Stimulated activated memory B cell treated with anti-CD40 and anti-IgM and Interleukin-4, amounts not matched to agents 10 μg/mL and 1 μg/mL and 100 μg/mL, for 72 hours (primary cell): ENCODE measurements around the gene ZBTB16.

Source experiments
- ATAC-seq: fragments of 150-1000 bp; cut with Tn5 transposase; 2 replicates; pipeline ENCODE4 v1.10.0; 2021
- H3K27ac Mint-ChIP-seq: one replicate; pipeline ENCODE4 v1.8.0; 2022; ENCODE audit warnings: mild to moderate bottlenecking, mixed read lengths
- H3K27me3 Mint-ChIP-seq: one replicate; pipeline ENCODE4 v1.8.0; 2022; ENCODE audit warnings: mixed read lengths
- H3K36me3 Mint-ChIP-seq: one replicate; pipeline ENCODE4 v1.8.0; 2022; ENCODE audit warnings: mixed read lengths
- H3K4me1 Mint-ChIP-seq: one replicate; pipeline ENCODE4 v1.8.0; 2022; ENCODE audit warnings: mixed read lengths
- H3K4me3 Mint-ChIP-seq: one replicate; pipeline ENCODE4 v1.8.0; 2022; ENCODE audit warnings: mild to moderate bottlenecking, moderate library complexity, mixed read lengths
- H3K9me3 Mint-ChIP-seq: one replicate; pipeline ENCODE4 v1.8.0; 2022; ENCODE audit warnings: mixed read lengths

Gene ZBTB16

GRCh38 chr11:114068327-114068726 is 8.8 kb downstream of the ZBTB16 start:
- H3K4me1 Mint-ChIP-seq = no peaks in the 10 kb centered on the region
- H3K36me3 Mint-ChIP-seq = no peaks in the 10 kb centered on the region
- H3K27ac Mint-ChIP-seq = no peak overlapping the region
- H3K4me3 Mint-ChIP-seq = no peak overlapping the region
- ATAC-seq = no peak
- H3K9me3 Mint-ChIP-seq = no peaks in the 10 kb centered on the region
- H3K27me3 Mint-ChIP-seq = peaks cover 8% of the 10 kb centered on the region

- Mint-ChIP-seq H3K4me1 (no peaks in the 10 kb centered on the region), H3K4me3 (no peak overlapping the region), H3K27ac (no peak overlapping the region)
Measured at GRCh38 chr11:114070464-114071139, 11.1 kb downstream of the ZBTB16 start.

GRCh38 chr11:114073007-114073827 is 13.7 kb downstream of the ZBTB16 start:
- Mint-ChIP-seq H3K27me3 (peaks cover 44% of the 10 kb centered on the region), H3K4me3 (no peak overlapping the region), H3K9me3 (no peaks in the 10 kb centered on the region), H3K4me1 (peaks cover 16% of the 10 kb centered on the region), H3K36me3 (no peaks in the 10 kb centered on the region), H3K27ac (no peak overlapping the region)
- ATAC-seq = no peak

More at GRCh38 chr11:114070464-114071139, 11.1 kb downstream of the ZBTB16 start:
- H3K36me3 Mint-ChIP-seq = no peaks in the 10 kb centered on the region
- no peak for ATAC-seq
- H3K27me3 Mint-ChIP-seq = peaks cover 21% of the 10 kb centered on the region
- H3K9me3 Mint-ChIP-seq = no peaks in the 10 kb centered on the region

DNA sequence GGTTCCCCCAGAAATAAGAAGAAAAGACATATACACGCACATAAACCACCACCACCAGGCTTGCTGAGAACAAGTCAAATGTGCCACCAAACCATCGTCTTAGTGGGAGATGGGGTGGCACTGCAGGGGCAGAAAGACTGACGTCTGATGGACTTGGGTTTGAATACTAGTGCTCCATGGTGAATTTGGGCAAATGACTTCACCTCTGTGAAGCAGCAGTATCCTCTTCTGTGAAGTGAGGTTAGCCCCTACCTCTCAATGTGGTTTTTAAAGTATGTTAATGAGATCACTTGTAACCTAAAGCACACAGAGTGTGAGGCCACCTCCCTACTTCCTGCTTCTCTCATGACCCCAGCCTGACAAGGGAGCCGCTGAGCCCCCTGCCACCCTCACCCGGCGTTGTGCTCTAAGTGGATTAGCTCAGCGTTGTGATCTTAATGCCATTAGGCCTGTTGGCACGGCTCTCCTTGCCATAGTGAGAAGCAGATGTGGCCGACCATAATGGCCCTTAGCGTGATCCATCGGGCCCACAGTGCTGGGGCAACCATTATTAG is 14.4 kb downstream of the ZBTB16 start:
- Mint-ChIP-seq H3K27me3 (peaks cover 51% of the 10 kb centered on the region), H3K4me3 (no peak overlapping the region), H3K9me3 (no peaks in the 10 kb centered on the region), H3K36me3 (no peaks in the 10 kb centered on the region), H3K27ac (no peak overlapping the region), H3K4me1 (peaks cover 22% of the 10 kb centered on the region)
- ATAC-seq = no peak

GRCh38 chr11:114074546-114075343 is 15.2 kb downstream of the ZBTB16 start:
- Mint-ChIP-seq H3K27ac (no peak overlapping the region), H3K27me3 (peaks cover 59% of the 10 kb centered on the region), H3K4me3 (no peak overlapping the region), H3K4me1 (peaks cover 22% of the 10 kb centered on the region), H3K36me3 (no peaks in the 10 kb centered on the region), H3K9me3 (no peaks in the 10 kb centered on the region)
- no peak for ATAC-seq

DNA sequence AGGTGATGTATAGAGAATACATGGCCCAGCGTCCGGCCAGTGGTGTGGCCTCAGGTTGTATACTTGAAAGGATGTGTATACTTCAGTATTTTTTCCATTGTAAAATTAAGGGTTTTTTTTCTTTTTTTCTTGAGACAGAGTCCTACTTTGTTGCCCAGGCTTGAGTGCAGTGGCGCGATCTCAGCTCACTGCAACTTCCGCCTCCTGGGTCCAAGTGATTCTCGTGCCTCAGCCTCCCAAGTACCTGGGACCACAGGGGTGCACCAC is 15.8 kb downstream of the ZBTB16 start:
- Mint-ChIP-seq H3K27me3 (peaks cover 59% of the 10 kb centered on the region), H3K4me3 (no peak overlapping the region), H3K4me1 (peaks cover 26% of the 10 kb centered on the region), H3K27ac (no peak overlapping the region), H3K36me3 (no peaks in the 10 kb centered on the region), H3K9me3 (no peaks in the 10 kb centered on the region)
- no peak for ATAC-seq

DNA sequence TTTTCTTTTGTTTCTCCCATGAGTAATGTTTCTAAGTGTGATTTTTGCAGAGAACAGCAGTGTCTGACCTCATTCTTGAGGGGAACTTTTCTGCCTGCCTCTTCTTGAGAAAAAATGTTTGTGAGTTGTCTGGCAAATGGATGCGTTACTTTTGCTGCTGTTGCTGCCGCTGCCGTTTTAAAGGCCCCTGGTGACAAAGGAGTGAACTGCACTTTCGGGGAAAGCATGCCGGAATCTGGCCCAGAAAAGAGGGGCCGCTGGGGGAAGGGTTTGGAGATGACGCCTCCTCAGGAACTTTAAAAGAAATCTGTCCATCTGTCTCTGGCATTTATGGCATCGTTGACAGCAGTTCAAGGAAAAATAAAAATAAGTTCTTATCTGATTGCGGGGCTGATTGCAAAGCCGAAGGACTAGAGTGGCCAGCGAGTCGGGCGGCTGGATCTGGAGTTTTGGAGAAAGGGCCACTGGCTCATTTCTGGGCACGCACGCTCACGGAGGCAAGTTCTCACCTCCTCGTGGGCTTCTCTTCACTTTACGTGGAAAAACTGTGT is 16.5 kb downstream of the ZBTB16 start:
- Mint-ChIP-seq H3K4me3 (no peak overlapping the region), H3K9me3 (no peaks in the 10 kb centered on the region), H3K4me1 (peaks cover 32% of the 10 kb centered on the region), H3K36me3 (no peaks in the 10 kb centered on the region), H3K27ac (no peak overlapping the region), H3K27me3 (peaks cover 59% of the 10 kb centered on the region)
- no peak for ATAC-seq

- no peaks in the 10 kb centered on the region for H3K36me3 Mint-ChIP-seq
- H3K4me1 Mint-ChIP-seq = peaks cover 32% of the 10 kb centered on the region
- no peak for ATAC-seq
- H3K27me3 Mint-ChIP-seq = peaks cover 67% of the 10 kb centered on the region
- no peaks in the 10 kb centered on the region for H3K9me3 Mint-ChIP-seq
- no peak overlapping the region for H3K27ac Mint-ChIP-seq
- H3K4me3 Mint-ChIP-seq = no peak overlapping the region
Measured at GRCh38 chr11:114076921-114077331, 17.4 kb downstream of the ZBTB16 start.

DNA sequence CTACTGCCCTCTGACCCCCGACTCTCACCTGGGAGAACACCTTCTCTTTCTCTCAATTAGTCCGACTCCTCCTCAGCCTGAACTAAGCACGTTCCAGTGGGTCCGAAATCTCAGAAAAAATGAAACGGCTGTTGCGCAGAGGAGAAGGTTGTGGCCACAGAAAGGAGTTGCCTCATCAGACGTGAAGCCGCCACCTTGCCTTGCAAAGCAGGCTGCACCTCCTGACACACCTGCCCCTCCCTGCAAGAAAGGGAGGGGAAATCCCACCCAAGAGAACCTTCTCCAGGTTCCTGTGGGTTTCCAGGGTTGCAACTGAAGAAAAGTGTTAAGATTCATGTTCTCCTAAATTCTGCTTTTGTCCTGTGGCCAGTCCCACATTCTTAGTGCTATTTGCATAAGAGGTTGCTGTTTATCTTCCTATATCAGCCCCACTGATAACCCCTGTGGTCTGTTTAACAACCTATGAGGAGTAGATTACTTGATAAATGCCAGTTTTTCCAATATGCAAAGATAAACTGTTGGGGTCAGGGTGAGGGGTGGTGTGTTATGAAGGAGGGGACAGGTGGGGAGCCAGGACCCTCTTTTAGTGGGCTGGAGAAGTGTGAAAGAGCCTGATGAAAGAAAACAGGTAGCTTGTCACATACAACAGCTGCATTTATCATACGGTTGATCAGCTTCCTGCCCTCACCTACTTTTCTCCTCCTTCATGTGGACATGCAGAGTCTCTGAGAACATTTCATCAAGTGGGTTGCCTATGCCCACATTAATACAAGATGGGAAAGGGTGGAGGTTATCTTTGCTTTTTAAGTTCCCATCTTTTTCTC is 18.2 kb downstream of the ZBTB16 start:
- H3K27ac Mint-ChIP-seq = no peak overlapping the region
- H3K4me3 Mint-ChIP-seq = peak overlapping the region; percentile 14
- ATAC-seq = no peak
- no peaks in the 10 kb centered on the region for H3K9me3 Mint-ChIP-seq
- H3K4me1 Mint-ChIP-seq = peaks cover 32% of the 10 kb centered on the region
- H3K27me3 Mint-ChIP-seq = peaks cover 67% of the 10 kb centered on the region
- H3K36me3 Mint-ChIP-seq = no peaks in the 10 kb centered on the region

GRCh38 chr11:114078423-114078822 is 18.9 kb downstream of the ZBTB16 start:
- Mint-ChIP-seq H3K4me1 (peaks cover 35% of the 10 kb centered on the region), H3K27ac (no peak overlapping the region), H3K36me3 (no peaks in the 10 kb centered on the region), H3K27me3 (peaks cover 75% of the 10 kb centered on the region), H3K9me3 (no peaks in the 10 kb centered on the region), H3K4me3 (no peak overlapping the region)
- no peak for ATAC-seq

DNA sequence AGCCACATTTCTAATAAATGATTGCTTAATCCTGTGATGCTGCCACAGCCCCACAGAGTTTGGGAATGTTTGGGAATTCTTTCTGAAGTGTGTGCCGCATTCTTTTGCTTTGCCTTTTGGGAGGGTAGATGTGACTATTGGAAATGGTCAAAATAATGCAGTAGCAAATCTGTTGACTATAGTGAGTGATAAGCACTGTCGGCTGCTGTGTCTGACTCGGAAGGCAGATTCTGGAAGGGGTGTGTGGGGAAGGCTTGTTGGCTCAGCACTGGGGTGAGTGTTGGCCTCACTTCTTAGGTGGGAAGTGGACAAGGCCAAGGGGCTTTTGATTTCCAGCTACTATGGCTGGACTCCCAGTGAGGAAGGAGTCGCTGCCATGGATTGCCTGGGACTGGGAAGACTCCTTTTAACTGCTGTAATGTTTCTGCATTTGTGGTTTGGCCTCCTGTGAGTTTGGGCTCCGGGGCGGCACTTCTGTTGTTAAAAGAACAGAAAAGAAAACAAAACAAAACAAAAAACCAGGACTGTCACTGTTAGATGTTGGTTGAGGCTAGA is 20.1 kb downstream of the ZBTB16 start:
- Mint-ChIP-seq H3K4me1 (peaks cover 41% of the 10 kb centered on the region), H3K27ac (no peak overlapping the region), H3K36me3 (no peaks in the 10 kb centered on the region), H3K9me3 (no peaks in the 10 kb centered on the region), H3K27me3 (peaks cover 84% of the 10 kb centered on the region), H3K4me3 (no peak overlapping the region)
- ATAC-seq = no peak

- Mint-ChIP-seq H3K36me3 (no peaks in the 10 kb centered on the region), H3K27ac (no peak overlapping the region), H3K9me3 (no peaks in the 10 kb centered on the region), H3K4me3 (no peak overlapping the region), H3K27me3 (peaks cover 78% of the 10 kb centered on the region), H3K4me1 (peaks cover 41% of the 10 kb centered on the region)
- ATAC-seq = peak; percentile 66
Measured at GRCh38 chr11:114080219-114080618, 20.7 kb downstream of the ZBTB16 start.

DNA sequence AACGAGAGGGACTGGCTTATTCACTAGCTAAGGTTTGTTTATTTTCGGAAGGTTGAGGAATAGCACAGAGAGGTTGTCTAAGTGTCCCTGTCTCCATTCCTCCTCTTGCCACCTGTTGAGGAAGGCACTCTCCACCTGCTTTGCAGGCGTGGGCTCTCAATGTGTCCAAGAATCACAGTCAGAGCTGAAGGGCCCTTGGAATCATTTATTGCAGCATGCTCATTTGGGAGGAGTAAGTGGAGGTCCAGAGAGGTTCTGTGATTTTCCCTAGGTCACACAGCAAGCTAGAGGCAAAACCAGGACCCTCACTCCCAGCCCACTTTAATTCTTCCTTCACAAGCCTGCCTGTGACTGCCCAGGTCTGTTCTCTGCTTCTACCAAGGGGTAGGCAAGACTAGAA is 21.3 kb downstream of the ZBTB16 start:
- Mint-ChIP-seq H3K4me3 (no peak overlapping the region), H3K27ac (no peak overlapping the region), H3K27me3 (peaks cover 72% of the 10 kb centered on the region)

More for the DNA sequence above, 21.3 kb downstream of the ZBTB16 start:
- H3K4me1 Mint-ChIP-seq = peaks cover 41% of the 10 kb centered on the region
- no peaks in the 10 kb centered on the region for H3K9me3 Mint-ChIP-seq
- no peaks in the 10 kb centered on the region for H3K36me3 Mint-ChIP-seq
- no peak for ATAC-seq
